WERI-Rb-1 (cell line): ENCODE results near the gene SCFD2.

Experiments
- DNase-seq: peaks from one replicate; pipeline ENCODE4 v3.0.0-alpha.2; 2020
- H3K27ac ChIP-seq: fragments of 250-450 bp; sonication (Bioruptor Pico); 2 replicates; pipeline ENCODE4 v1.5.1; 2020; ENCODE audit warnings: mild to moderate bottlenecking, moderate library complexity
- H3K27me3 ChIP-seq: fragments of 250-450 bp; sonication (Bioruptor Pico); 2 replicates; pipeline ENCODE4 v1.5.1; 2021; ENCODE audit warnings: mild to moderate bottlenecking, low read depth, moderate library complexity; ENCODE audit not compliant: insufficient read depth, severe bottlenecking
- H3K36me3 ChIP-seq: fragments of 250-450 bp; sonication (Bioruptor Pico); 2 replicates; pipeline ENCODE4 v1.5.1; 2020; ENCODE audit warnings: mild to moderate bottlenecking, moderate library complexity
- H3K4me3 ChIP-seq: 2 replicates; pipeline ENCODE4 v1.5.1; 2011; ENCODE audit warnings: low read depth, mild to moderate bottlenecking, control low read depth, low read length
- H3K9me3 ChIP-seq: fragments of 250-450 bp; sonication (Bioruptor Pico); 2 replicates; pipeline ENCODE4 v1.5.1; 2021; ENCODE audit warnings: mild to moderate bottlenecking, moderate library complexity; ENCODE audit not compliant: severe bottlenecking
- TF ChIP-seq, protein P1 (sequence below): IDR thresholded peaks from 2 replicates; pipeline ENCODE4 v1.5.1; 2011; ENCODE audit warnings: low read depth, mild to moderate bottlenecking, control low read depth, inconsistent platforms, low read length

SCFD2 gene

DNA sequence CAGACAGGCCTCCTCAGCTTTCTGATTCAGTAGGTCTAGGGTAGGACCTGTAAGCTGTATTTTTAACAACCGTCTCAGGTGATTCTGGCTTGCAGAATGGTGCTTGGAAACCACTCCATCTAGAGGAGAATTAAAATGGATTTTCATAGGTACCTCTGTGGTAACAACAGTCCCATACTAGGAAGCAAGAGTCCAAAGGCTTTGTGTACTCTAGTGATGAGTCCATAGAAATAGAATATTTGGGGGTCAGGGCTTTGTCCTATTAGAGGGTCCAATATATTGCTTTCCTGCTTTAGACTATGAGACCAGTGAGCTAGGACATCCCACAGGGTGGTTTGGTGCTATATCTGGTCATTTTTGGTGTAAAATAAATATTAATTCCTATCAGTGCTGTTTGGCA is 242.0 kb downstream of the SCFD2 start:
- H3K4me3 ChIP-seq: no peak overlapping the region
- TF ChIP-seq, protein P1, sequence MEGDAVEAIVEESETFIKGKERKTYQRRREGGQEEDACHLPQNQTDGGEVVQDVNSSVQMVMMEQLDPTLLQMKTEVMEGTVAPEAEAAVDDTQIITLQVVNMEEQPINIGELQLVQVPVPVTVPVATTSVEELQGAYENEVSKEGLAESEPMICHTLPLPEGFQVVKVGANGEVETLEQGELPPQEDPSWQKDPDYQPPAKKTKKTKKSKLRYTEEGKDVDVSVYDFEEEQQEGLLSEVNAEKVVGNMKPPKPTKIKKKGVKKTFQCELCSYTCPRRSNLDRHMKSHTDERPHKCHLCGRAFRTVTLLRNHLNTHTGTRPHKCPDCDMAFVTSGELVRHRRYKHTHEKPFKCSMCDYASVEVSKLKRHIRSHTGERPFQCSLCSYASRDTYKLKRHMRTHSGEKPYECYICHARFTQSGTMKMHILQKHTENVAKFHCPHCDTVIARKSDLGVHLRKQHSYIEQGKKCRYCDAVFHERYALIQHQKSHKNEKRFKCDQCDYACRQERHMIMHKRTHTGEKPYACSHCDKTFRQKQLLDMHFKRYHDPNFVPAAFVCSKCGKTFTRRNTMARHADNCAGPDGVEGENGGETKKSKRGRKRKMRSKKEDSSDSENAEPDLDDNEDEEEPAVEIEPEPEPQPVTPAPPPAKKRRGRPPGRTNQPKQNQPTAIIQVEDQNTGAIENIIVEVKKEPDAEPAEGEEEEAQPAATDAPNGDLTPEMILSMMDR: no peak
- H3K27ac ChIP-seq: no peak overlapping the region
- no peaks in the 10 kb centered on the region for H3K36me3 ChIP-seq
- H3K9me3 ChIP-seq: no peaks in the 10 kb centered on the region
- no peaks in the 10 kb centered on the region for H3K27me3 ChIP-seq
- no peak for DNase-seq

DNA sequence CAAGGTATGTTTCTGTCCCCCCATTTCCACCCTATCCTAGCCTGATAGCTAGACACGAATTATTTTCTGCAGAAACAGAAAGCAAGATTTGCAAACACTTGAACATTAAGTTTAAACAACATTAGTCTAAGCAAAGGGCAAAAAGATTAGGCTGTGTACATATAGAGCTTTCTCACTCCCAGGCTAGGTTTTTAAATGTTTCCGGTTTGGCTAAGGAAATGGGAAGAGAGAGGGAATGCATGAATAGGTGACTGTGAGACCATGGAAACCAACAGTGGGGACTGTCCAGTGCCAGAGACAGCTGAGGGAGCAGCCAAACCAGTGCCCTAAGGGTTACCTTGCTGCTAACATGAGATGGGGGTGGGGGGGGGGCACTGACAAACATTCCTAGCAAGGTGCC is 242.7 kb downstream of the SCFD2 start:
- Histone ChIP-seq H3K36me3 (no peaks in the 10 kb centered on the region), H3K4me3 (no peak overlapping the region), H3K27me3 (no peaks in the 10 kb centered on the region), H3K27ac (no peak overlapping the region), H3K9me3 (no peaks in the 10 kb centered on the region)
- TF ChIP-seq, protein P1: no peak
- DNase-seq: no peak

DNA sequence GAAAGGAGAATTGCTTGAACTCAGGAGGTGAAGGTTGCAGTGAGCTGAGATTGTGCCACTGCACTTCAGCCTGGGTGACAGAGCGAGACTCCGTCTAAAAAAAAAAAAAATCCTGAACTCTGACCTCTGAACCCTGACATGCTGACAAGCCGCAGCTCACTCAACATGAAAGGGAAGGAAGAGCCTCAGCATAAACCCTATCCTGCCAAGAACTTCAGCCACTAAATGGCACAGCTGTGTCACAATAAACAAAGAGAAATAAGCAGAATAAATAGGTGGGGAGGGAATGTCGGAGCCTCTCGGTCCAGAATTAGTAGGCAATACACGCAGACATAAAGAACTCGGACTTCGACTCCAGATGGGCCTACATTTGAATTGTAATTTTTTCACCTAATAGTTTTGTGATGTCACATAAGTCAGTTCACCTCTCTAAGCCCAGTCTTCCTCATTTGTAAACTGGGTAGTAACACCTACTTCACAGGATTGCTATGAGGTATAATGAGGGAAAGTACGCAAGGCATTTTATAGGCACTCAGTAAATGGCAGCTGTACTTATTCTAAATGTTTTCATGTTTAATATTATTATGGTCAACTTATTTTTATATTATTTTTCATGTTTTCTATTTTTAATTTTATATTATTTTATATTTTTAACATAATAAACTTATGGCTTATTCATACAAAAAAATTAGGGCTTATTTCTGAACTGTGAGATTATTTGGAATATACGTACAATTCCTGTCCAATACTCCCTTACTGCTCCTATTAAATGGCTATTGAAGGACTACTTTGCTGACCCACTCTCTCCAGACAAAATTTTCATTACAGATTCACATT is 243.4 kb downstream of the SCFD2 start:
- TF ChIP-seq, protein P1: no peak
- H3K4me3 ChIP-seq: no peak overlapping the region
- no peaks in the 10 kb centered on the region for H3K36me3 ChIP-seq
- H3K27ac ChIP-seq: no peak overlapping the region
- no peaks in the 10 kb centered on the region for H3K27me3 ChIP-seq
- no peak for DNase-seq
- H3K9me3 ChIP-seq: no peaks in the 10 kb centered on the region

DNA sequence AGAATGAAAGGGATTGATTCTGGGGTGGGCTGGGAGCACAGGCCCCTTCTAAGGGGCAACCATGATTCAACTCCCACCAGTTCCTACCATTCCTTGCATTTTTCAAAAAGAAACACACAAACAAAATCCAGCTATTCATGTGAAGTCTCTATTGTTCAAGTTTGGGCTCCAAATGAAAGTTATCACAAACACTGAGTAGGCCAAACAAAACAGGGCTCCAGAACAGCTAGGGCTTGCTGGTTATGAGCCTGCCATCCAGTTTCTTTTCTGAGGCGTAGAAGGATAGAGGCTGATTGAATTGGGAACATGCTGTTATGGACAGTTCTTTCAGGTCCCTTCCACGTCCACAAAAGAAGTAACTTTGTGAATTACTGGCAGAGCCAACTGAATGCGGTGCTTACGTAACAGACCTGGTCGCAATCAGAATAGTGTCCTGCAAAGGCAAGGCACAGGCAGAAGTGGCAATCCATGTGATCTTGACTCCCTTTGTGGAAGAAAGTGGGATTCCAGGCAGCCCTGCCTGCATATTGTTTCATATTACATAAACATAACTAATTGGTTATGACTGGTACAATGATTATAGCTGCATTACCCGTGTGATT is 244.5 kb downstream of the SCFD2 start:
- H3K36me3 ChIP-seq: no peaks in the 10 kb centered on the region
- H3K4me3 ChIP-seq: no peak overlapping the region
- no peaks in the 10 kb centered on the region for H3K9me3 ChIP-seq
- no peak overlapping the region for H3K27ac ChIP-seq
- TF ChIP-seq, protein P1: no peak
- DNase-seq: no peak
- no peaks in the 10 kb centered on the region for H3K27me3 ChIP-seq

DNA sequence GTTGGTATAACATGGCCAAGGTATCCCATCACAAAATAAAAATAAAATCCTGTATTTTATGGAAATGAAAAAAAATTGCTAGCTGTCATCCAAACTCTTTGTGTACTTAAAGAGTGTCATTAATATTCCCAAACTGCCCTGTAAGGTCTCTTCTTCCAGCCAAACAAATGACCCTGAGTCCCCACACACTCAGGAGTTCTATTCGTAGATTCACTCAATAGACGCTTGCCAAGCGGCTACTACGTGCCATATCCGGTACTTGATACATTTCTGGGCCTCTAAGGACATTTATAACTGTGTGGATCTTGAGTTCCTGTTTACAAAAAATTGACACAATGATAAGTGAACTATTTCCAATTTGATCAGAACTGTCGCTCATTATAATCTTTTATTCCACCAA is 245.1 kb downstream of the SCFD2 start:
- H3K9me3 ChIP-seq: no peaks in the 10 kb centered on the region
- TF ChIP-seq, protein P1: no peak
- no peak overlapping the region for H3K27ac ChIP-seq
- no peaks in the 10 kb centered on the region for H3K27me3 ChIP-seq
- no peak overlapping the region for H3K4me3 ChIP-seq
- DNase-seq: no peak
- no peaks in the 10 kb centered on the region for H3K36me3 ChIP-seq
